MM.1S (cell line): ENCODE results near the gene UGT2A1.

Source experiments
- DNase-seq: peaks from one replicate; pipeline ENCODE4 v3.0.0-alpha.2; 2015
- H2AFZ ChIP-seq: fragments of 300-600 bp; sonication (generic); 2 replicates; pipeline ENCODE4 v1.6.0; 2016; ENCODE audit warnings: antibody characterized with exemption, low read length
- H3F3A ChIP-seq: fragments of 300-600 bp; sonication (generic); 2 replicates; pipeline ENCODE4 v1.6.1; 2016; ENCODE audit warnings: mild to moderate bottlenecking, antibody characterized with exemption, low read length, moderate library complexity, mixed read lengths; ENCODE audit not compliant: insufficient read depth
- H3K27ac ChIP-seq: fragments of 300-600 bp; sonication (generic); 2 replicates; pipeline ENCODE4 v1.5.1; 2016; ENCODE audit warnings: mild to moderate bottlenecking, low read length
- H3K27me3 ChIP-seq: fragments of 300-600 bp; sonication (generic); replicated peaks from 2 replicates; pipeline ENCODE4 v1.6.0; 2016; ENCODE audit warnings: low read length; ENCODE audit not compliant: insufficient read depth
- H3K36me3 ChIP-seq: fragments of 300-600 bp; sonication (generic); replicated peaks from 2 replicates; pipeline ENCODE4 v1.6.1; 2016; ENCODE audit warnings: mild to moderate bottlenecking, low read length, mixed read lengths; ENCODE audit not compliant: insufficient read depth
- H3K4me1 ChIP-seq: fragments of 300-600 bp; sonication (generic); 2 replicates; pipeline ENCODE4 v1.6.1; 2016; ENCODE audit warnings: low read length, mixed read lengths
- H3K4me2 ChIP-seq: fragments of 300-600 bp; sonication (generic); 2 replicates; pipeline ENCODE4 v1.6.0; 2016; ENCODE audit warnings: low read depth, low read length
- H3K4me3 ChIP-seq: fragments of 300-600 bp; sonication (generic); 2 replicates; pipeline ENCODE4 v1.5.1; 2016; ENCODE audit warnings: low read length, mixed read lengths
- H3K79me2 ChIP-seq: fragments of 300-600 bp; sonication (generic); 2 replicates; pipeline ENCODE4 v1.6.1; 2016; ENCODE audit warnings: mixed run types, low read length, mixed read lengths
- H3K9ac ChIP-seq: fragments of 300-600 bp; sonication (generic); 2 replicates; pipeline ENCODE4 v1.6.1; 2016; ENCODE audit warnings: low read length, mixed read lengths
- H3K9me2 ChIP-seq: fragments of 300-600 bp; sonication (generic); replicated peaks from 2 replicates; pipeline ENCODE4 v1.6.1; 2016; ENCODE audit warnings: mild to moderate bottlenecking, low read length, mixed read lengths; ENCODE audit not compliant: insufficient read depth
- H3K9me3 ChIP-seq: fragments of 300-600 bp; sonication (generic); replicated peaks from 2 replicates; pipeline ENCODE4 v1.6.1; 2016; ENCODE audit warnings: mild to moderate bottlenecking, low read length, mixed read lengths; ENCODE audit not compliant: insufficient read depth
- H4K20me1 ChIP-seq: fragments of 300-600 bp; sonication (generic); 2 replicates; pipeline ENCODE4 v1.6.1; 2016; ENCODE audit warnings: mild to moderate bottlenecking, low read length, moderate library complexity, mixed read lengths; ENCODE audit not compliant: insufficient read depth
- EZH2 ChIP-seq: fragments of 300-600 bp; sonication (generic); optimal IDR thresholded peaks from 2 replicates; pipeline ENCODE3; 2017; ENCODE audit warnings: low read depth, mild to moderate bottlenecking, antibody characterized with exemption, low read length, mixed read lengths
- EZH2phosphoT487 ChIP-seq: fragments of 300-600 bp; sonication (generic); IDR thresholded peaks from 2 replicates; pipeline ENCODE4 v1.6.1; 2018; ENCODE audit warnings: antibody characterized with exemption, low read length
- TF ChIP-seq, protein P1 (sequence below): fragments of 300-600 bp; sonication (generic); IDR thresholded peaks from 2 replicates; pipeline ENCODE4 v1.5.1; 2016; ENCODE audit warnings: antibody characterized with exemption, low read length, mixed read lengths

Gene UGT2A1

DNA sequence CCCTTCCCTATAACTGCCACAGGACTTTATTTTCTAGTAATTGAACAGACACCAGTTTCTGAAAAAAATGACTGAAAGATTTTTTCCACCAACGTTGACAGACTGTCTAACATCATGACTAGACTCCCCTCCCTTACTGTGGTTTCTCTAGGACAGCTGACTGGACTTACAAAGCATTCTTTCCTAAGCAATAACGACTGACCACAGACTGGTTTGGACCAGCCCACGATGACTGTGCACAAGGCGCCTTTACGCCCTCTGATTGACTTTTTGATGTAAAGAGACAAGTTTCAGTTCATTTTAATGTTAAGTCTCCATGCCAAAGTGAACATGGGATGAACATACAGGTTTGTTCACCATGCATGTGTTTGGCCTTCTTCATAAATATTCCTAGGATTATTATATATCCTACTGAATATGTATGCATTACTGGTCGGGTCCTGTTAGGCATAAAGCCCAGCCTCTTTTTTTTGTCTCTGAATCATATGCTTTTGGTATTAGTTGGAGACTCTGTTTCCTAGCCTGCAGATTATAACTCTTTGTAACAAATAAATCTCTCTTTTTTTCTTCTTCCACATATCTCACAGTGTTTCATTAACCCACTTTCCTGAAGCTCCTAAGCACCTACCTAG, 106.8 kb downstream of the UGT2A1 start:
- Histone ChIP-seq H3K27ac (no peak overlapping the region), H3K79me2 (no peaks in the 10 kb centered on the region), H3K9me2 (no peaks in the 10 kb centered on the region), H3K4me2 (no peak overlapping the region), H3K9ac (no peak overlapping the region), H3K27me3 (no peaks in the 10 kb centered on the region), H3K36me3 (no peaks in the 10 kb centered on the region), H3K9me3 (no peaks in the 10 kb centered on the region), H2AFZ (no peak overlapping the region), H3K4me3 (no peak overlapping the region), H3F3A (no peaks in the 10 kb centered on the region), H4K20me1 (no peaks in the 10 kb centered on the region), H3K4me1 (no peaks in the 10 kb centered on the region)
- DNase-seq, result peak; percentile 42
- no peak for TF ChIP-seq EZH2phosphoT487
- no peak for TF ChIP-seq EZH2
- TF ChIP-seq, protein P1, sequence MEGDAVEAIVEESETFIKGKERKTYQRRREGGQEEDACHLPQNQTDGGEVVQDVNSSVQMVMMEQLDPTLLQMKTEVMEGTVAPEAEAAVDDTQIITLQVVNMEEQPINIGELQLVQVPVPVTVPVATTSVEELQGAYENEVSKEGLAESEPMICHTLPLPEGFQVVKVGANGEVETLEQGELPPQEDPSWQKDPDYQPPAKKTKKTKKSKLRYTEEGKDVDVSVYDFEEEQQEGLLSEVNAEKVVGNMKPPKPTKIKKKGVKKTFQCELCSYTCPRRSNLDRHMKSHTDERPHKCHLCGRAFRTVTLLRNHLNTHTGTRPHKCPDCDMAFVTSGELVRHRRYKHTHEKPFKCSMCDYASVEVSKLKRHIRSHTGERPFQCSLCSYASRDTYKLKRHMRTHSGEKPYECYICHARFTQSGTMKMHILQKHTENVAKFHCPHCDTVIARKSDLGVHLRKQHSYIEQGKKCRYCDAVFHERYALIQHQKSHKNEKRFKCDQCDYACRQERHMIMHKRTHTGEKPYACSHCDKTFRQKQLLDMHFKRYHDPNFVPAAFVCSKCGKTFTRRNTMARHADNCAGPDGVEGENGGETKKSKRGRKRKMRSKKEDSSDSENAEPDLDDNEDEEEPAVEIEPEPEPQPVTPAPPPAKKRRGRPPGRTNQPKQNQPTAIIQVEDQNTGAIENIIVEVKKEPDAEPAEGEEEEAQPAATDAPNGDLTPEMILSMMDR, result no peak
